Activated CD4-positive, alpha-beta T cell treated with anti-CD3 and anti-CD28 coated beads for 4 hours (primary cell): ENCODE measurements around the gene SLC29A4.

Source experiments
- DNase-seq, 2 donors: peaks; one replicate each; pipeline ENCODE4 v3.0.0-alpha.2; 2020

SLC29A4 gene

GRCh38 chr7:5332579-5332978, 49.8 kb downstream of the SLC29A4 start:
- DNase-seq: no peak

- no peak for DNase-seq
These were observed 50.6 kb downstream of the SLC29A4 start for GRCh38 chr7:5333121-5334045.

GRCh38 chr7:5334671-5335070, 51.9 kb downstream of the SLC29A4 start:
- DNase-seq: no peak

GRCh38 chr7:5337047-5337446, 54.3 kb downstream of the SLC29A4 start:
- DNase-seq: no peak

- DNase-seq: no peak
These were observed 57.2 kb downstream of the SLC29A4 start for GRCh38 chr7:5339955-5340354.

GRCh38 chr7:5342631-5343030, 59.9 kb downstream of the SLC29A4 start:
- DNase-seq: no peak

GRCh38 chr7:5343884-5344283, 61.1 kb downstream of the SLC29A4 start:
- DNase-seq: no peak

- DNase-seq: no peak
These were observed 61.6 kb downstream of the SLC29A4 start for GRCh38 chr7:5344342-5344741.

- DNase-seq: no peak
These were observed 62.4 kb downstream of the SLC29A4 start for GRCh38 chr7:5345171-5345570.

- DNase-seq: no peak
These were observed 62.9 kb downstream of the SLC29A4 start for GRCh38 chr7:5345671-5346070.

GRCh38 chr7:5348134-5349004, 65.6 kb downstream of the SLC29A4 start:
- no peak for DNase-seq

GRCh38 chr7:5349005-5349380, 66.2 kb downstream of the SLC29A4 start:
- no peak for DNase-seq

GRCh38 chr7:5349437-5350173, 66.9 kb downstream of the SLC29A4 start:
- no peak for DNase-seq

- no peak for DNase-seq
These were observed 67.4 kb downstream of the SLC29A4 start for GRCh38 chr7:5350174-5350463.

- no peak for DNase-seq
These were observed 68.0 kb downstream of the SLC29A4 start for GRCh38 chr7:5350600-5351385.

GRCh38 chr7:5351507-5352265, 68.9 kb downstream of the SLC29A4 start:
- no peak for DNase-seq

GRCh38 chr7:5352440-5353010, 69.8 kb downstream of the SLC29A4 start:
- DNase-seq: no peak

GRCh38 chr7:5354460-5355232, 71.9 kb downstream of the SLC29A4 start:
- DNase-seq: no peak
